ENCODE measurements around the gene DOC2A.

Gene DOC2A

DNA sequence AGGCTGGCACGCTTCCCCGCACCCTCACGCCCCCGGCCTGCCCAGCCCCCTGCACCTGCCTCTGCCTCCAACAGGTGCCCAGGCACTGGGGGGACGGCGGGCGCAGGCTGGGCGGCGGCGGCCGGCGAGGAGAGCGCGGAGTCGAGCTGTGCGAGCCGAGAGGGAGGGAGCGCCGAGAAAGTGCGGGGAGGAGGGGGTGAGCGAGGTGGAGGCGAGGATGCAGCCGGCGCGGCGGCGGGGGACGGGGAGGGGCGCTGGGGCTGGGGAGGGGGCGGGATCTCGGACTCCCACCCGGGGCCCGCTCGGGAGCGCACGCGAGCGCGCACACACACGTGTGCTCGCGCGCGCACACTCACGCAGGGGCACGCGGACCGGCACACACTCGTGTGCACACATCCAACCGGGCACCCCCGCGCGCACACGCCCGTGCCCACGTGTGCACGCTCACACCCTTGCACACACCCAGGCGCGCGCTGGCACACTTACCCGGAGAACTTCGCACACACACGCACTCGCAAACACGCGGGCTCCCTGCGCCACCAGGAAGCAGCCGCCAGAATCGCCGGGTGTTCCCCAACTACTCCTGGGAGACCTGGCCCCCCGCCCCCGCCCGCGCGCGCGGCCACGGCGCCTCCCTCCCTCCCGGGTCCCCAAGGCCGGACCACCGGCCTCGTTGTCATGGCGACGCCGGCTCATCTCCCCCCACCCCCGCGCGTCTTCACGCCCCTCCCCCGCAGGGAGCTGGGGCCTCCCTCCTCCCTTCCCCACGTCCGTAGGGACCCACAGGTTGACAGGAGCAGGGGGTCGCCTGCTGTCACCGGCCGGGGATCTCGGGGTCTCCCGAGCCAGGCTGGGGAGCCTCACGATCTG lies at the start of gene DOC2A:
Gene DOC2A, minus strand, starts transcription at position 184 of the 870 bp plus-strand sequence. CDS start 805 bp downstream, outside the sequence.
- TF ChIP-seq CTCF (IDR thresholded peaks at IDR 0.05): no peak

DNA sequence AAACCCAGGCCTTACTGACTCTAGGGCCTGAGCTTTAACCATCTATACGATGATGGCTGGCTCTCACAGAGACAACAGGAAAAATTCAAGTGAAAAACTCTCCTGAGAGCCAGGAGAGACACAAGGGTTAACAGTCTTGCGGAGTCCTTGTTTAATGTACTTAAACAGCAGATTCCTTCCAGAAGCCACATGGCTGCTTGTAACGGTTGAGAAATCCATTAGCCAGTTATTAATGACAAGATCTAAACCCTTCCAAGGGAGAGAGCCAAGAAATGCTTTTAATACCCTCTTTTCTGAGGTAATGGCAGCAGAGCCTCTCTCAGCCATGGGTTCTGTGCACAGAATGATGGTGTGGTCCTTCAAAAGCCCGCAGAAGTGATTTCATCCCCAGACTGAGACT lies 49.5 kb upstream of the DOC2A start:
- TF ChIP-seq CTCF (IDR thresholded peaks at IDR 0.05): no peak

GRCh38 chr16:30054959-30055553 lies 44.2 kb upstream of the DOC2A start:
- peak; percentile 41; the same call in 1 of the 2 replicates for TF ChIP-seq CTCF (IDR thresholded peaks at IDR 0.05)

- TF ChIP-seq CTCF (IDR thresholded peaks at IDR 0.05): no peak
These were observed 43.6 kb upstream of the DOC2A start for GRCh38 chr16:30054451-30054850.

DNA sequence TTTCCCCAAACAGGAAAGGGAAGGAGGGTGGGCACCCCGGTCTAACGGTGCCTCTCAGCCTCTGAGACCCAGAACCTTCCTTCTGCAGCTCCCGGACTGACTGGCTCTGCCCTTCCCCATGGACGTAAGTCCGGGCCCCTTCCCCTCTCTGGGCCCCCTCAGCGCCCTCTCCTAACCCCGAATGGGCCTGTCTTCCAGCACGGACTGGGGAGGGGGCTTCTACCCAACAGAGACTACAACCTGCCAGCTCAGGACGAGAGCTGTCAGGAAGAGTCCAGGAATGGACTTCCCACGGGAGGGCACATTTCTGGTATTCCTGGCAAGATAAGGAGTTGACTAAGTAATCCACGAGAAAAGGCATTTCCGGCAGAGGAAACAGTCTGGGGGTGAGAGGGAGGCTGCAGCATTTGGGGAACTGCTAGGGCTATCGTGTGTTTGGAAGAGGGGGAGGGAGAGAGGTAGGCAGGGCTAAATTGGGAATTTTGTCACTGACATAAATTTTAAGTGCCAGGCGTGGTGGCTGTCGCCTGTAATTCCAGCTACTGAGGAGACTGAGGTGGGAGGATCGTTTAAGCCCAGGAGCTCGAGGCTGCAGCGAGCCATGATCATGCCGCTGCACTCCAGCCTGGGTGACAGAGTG lies 42.7 kb upstream of the DOC2A start:
- no peak for TF ChIP-seq CTCF (IDR thresholded peaks at IDR 0.05)

- TF ChIP-seq CTCF (IDR thresholded peaks at IDR 0.05): no peak
These were observed 42.0 kb upstream of the DOC2A start for GRCh38 chr16:30052671-30053372.

GRCh38 chr16:30051518-30051917 lies 40.7 kb upstream of the DOC2A start:
- no peak for TF ChIP-seq CTCF (IDR thresholded peaks at IDR 0.05)
